Iris pigment epithelial cell (primary cell): ENCODE data around the gene LRIT3.
A peak's percentile ranks its signal among the peaks of the same experiment; 100 is the strongest.

Experiments
- DNase-seq: peaks from one replicate; pipeline ENCODE4 v3.0.0-alpha.2; 2011; ENCODE audit warnings: low read depth

Gene LRIT3

DNA sequence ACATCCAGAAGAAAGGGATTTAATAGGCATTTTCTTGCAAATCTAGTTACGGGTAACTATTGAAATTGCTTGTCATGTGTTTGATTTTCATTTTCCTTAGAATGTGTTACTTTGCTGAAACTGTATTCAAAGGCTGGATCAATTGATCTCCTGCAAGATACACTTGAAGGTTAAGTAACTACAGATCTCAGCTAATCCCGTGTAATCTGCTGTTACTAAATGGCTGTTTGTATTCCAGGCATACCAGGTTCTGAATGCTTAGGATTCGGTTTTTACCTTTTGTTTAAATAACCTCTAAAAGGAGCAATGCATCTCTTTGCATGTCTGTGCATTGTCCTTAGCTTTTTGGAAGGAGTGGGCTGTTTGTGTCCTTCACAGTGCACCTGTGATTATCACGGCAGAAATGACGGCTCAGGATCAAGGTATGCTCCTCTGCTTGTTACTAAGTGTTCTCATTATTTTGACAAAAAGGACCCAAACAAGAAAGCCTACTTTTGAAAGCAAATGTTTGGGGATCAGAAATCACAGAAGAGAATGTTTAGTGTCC is at the start of gene LRIT3:
Gene LRIT3, plus strand, starts transcription at position 212 of the 547 bp plus-strand sequence. Its CDS starts 95 bp downstream, at position 307.
- no peak for DNase-seq

DNA sequence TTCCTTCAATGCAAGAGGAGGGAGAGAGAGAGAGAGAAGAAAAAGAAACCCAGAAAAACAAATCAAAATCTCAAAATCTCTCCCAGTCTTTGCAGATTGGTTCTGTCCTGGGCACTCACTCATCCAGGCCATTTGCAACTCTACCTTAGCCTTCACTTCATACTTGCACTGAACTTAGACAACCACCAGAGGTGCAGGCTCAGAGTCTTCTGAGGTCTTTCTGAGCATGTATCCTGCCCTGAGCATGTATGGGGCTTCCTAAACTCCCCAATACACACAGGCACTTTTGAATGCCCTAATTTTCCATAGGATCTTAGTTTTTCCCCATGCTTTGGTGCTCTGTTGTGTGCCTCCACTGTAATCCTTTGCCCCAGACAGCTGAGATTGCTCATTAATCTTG is 49.0 kb upstream of the LRIT3 start:
- DNase-seq: no peak

GRCh38 chr4:109801099-109801789 is 46.7 kb upstream of the LRIT3 start:
- DNase-seq: no peak

GRCh38 chr4:109801895-109802319 is 46.0 kb upstream of the LRIT3 start, which contains the start of gene CFI:
TSS of gene CFI (minus strand) at chr4:109801999. CDS start at chr4:109801971, 28 bp downstream.
- DNase-seq: peak; percentile 89

DNA sequence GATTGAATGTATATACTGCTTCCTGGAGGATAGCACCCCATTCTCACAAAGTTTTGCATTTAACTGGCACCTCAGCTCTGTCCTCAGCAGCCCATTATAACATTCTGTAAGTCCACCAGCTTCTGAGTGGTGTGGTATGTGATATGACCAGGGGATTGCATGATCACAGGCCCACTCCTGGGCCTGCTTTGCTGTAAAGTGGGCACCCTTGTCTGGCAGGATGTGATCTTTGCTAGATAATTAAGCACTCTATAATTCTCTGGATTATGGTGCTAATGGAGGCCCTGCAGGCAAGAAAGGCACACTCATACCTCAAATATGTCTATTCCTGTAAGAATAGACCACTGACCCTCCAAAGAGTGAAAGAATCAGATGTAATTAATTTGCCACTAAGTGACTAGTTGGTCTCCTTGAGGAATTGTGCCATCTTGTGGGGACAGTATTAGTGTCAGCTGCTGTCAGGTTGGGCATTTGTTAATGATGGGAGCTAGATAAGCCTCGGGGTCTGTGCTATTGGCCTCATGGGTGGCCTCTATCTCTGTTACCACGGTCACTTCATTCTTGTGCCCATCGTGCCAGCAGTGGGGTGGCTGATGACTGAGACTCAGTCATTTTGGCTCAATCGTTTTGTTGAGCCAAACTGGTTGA is 43.9 kb upstream of the LRIT3 start:
- DNase-seq: peak; percentile 63

- no peak for DNase-seq
Observed at GRCh38 chr4:109809655-109810054, 38.3 kb upstream of the LRIT3 start.

DNA sequence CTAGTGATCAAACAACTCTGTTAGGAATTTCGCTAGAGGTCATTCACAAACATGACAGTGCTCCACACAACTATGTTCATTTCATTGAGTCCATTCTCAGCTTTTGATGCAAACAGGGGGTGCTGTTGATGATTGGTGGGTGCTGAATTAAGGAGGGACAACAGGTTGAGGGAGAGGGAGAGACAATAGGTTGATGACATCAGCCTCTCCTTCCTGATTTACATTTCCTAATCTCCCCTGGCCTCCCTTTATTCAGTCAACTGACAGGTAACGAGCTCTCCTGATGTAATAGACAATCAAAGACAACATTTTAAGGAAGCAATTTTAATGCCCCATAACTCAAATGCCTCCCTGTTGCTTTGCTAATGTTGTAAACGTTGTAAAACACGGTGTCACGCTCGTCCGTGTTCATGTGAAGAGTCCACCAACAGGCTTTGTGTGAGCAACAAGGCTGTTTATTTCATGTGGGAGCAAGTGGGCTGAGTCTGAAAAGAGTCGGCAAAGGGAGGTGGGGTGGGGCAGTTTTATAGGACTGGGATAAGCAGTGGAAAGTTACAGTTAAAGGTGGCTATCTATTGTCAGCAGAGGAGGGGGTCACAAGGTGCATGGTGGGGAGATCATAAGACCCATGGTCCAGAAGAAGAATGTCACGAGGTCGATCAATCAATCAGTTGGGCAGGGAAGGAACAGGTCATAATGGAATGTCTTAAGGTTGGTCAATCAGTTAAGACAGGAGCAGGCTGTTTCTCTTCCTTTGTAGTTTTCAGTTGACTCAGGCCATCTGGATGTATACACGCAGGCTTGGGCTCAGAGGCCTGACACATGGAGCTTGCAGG is 37.1 kb upstream of the LRIT3 start:
- DNase-seq: no peak

DNA sequence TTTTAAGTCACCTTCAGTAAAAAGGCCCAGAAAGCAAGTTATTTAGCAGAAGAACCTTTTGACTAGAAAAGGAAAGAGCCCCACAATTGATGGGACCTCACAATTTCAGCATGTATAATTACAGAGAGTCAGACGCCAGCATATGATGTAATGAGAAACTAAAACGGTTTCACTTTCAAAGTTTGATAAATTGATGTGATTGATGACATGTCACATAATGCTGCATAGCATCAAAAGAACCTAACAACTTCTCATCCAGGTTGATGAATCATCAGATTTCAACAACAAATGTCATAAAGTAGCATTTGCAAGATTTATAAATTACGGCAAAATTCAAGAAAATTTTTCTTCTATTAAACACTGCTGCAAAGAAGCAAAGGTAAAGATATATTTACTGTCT is 36.2 kb upstream of the LRIT3 start:
- DNase-seq: no peak

- peak; percentile 97 for DNase-seq
Observed at GRCh38 chr4:109815151-109816081, 32.5 kb upstream of the LRIT3 start, which contains the start of gene GAR1. TSS of gene GAR1 (plus strand) at chr4:109815762. CDS start at chr4:109816165, 403 bp downstream.

GRCh38 chr4:109816082-109816442 is 31.8 kb upstream of the LRIT3 start:
- no peak for DNase-seq

DNA sequence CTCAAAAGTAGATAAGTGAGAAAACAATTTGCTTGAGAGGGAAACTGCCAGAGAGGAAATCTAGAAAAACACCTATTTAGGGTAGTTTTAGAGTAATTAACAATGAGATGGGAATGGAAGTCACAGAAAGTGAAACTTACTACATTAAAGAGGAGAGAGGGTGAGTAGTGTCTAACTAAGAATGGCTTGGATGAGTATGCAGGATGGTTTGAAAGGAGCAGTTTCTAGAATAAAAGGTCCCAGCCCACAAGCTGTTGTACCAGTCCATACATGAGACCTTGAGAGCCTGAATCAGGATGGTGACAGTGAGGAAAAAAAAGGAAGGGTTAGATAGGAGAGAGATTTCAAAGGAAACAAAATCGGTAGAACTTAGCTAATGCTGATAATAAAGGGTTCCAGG is 31.0 kb upstream of the LRIT3 start:
- no peak for DNase-seq

- no peak for DNase-seq
Observed at GRCh38 chr4:109818268-109818667, 29.6 kb upstream of the LRIT3 start.

- DNase-seq: no peak
Observed at GRCh38 chr4:109820563-109820962, 27.3 kb upstream of the LRIT3 start.

GRCh38 chr4:109821185-109821584 is 26.7 kb upstream of the LRIT3 start:
- no peak for DNase-seq

DNA sequence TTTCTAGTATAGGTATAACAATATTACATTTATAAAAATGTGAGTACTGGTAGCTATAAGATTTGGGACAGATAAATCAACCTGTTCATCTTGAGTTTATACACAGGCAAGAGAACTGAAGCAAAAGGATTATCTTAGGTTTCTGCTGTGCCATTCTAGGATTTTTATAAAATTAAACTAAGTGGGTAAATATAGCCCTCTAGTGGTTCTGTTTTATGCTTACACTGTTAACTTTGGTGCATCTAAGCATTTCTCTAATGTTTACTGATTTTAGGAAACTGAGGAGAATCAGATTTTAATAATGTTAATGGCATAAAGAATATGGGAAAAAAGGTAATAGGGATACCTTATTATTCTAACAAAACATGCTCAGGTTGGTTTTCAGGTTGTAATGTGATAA is 21.2 kb upstream of the LRIT3 start:
- peak; percentile 16 for DNase-seq

DNA sequence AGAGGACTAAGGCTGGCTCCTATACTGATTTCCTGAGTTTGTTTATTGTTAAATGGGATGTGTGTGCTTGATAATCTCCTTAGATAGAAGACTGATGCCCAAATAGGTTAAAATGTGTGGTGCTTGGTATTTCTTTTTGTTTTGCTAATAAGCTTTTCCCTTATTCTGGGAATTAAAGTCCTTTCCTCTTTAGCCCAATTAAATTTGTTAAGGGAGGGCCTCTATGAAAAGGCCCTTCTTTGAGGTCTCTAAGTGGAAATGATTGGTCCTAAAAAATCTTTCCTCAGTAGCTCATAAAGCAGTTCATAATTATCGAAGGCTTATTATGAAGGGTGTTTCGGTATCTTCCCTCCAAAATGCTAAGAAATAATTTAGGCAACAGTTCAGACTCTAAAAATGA is 20.2 kb upstream of the LRIT3 start, which contains the start of gene RRH:
Gene RRH, plus strand, starts transcription at position 301 of the 400 bp plus-strand sequence. Its CDS starts 56 bp downstream, at position 357.
- DNase-seq: no peak

GRCh38 chr4:109833756-109834155 is 14.2 kb upstream of the LRIT3 start:
- DNase-seq: no peak

- DNase-seq: no peak
Observed at GRCh38 chr4:109836985-109837384, 10.9 kb upstream of the LRIT3 start.

DNA sequence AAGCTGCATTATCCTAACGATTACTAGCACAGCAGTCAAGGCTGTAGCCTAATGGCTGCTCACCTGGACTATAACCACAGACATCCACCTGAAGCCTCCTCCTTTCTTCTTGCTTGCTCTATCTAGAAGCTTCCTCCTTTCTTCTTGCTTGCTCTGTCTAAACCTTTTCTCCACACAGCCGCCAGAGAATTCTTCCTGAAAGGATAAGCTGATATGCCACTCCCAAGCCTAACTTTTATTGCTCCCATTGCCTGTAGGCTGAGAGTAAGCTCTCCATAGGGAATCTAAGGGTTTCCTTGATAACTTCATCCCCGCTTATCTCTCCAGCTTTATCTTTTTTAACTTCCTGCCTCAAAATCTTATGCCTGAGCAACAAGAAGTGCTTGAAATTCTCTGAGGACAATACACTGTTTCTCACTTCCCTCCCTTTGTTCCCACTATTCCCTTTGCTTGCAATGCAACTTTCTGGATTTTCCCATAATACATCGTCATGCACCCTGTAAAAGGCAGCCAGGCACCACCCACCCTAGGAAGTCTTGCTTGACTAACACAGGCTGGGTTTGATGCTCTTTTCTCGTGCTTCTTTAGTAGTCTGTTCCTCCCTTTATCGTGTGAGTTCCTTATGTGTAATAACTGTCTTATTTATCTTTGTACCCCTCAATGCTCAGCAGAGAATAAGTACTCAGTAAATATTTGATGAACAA is 1.4 kb upstream of the LRIT3 start:
- no peak for DNase-seq

- no peak for DNase-seq
Observed at GRCh38 chr4:109848501-109848900, 594 bp downstream of the LRIT3 start.

DNA sequence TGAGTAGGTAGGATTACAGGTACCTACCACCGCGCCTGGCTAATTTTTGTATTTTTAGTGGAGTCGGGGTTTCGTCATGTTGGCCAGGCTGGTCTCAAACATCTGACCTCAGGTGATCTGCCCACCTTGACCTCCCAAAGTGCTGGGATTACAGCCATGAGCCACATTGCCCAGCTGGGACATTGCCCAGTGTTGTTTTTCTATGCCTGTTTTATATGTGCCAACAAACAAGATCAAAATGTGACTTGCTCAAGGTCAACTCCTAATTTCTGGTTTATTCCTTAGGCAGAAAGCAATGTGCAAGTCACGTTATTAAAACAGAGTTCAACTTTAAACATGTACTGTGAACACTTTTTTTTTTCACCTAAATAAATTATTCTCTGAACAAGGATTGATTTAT is 2.7 kb downstream of the LRIT3 start:
- DNase-seq: no peak
